ENCODE results near the gene CHPF2. TPM values are rescaled to one million over a fixed set of nuclear protein-coding genes. Genes with fewer than 3 reads are reported as not detected.

Gene CHPF2
- total RNA-seq, 4 donors from 2014 or later = 18.0 to 38.1 (median 25.7) TPM

GRCh38 chr7:151215396-151215795 is 16.9 kb upstream of the CHPF2 start:
- no peaks in the 10 kb centered on the region for H3K27me3 ChIP-seq
- H3K9me3 ChIP-seq = no peaks in the 10 kb centered on the region
- no peak overlapping the region for H3K27ac ChIP-seq
- TF ChIP-seq POLR2AphosphoS5 (IDR thresholded peaks at IDR 0.05) = no peak
- TF ChIP-seq EP300 (IDR thresholded peaks at IDR 0.05) = no peak
- TF ChIP-seq POLR2A (IDR thresholded peaks at IDR 0.05) = no peak
- no peak for TF ChIP-seq CTCF (IDR thresholded peaks at IDR 0.05)
- no peak overlapping the region for H3K4me3 ChIP-seq
- peaks cover 2 to 91% of the 10 kb centered on the region in 2 donors for H3K36me3 ChIP-seq
- WGBS, 2 donors (ENCODE audit: low coverage in 1 of 2) = 89 to 98% methylated on average over 4 to 5 of the region's 5 CpGs
- no peak for ATAC-seq
- H3K4me1 ChIP-seq = no peaks in the 10 kb centered on the region

GRCh38 chr7:151218170-151218569 is 14.1 kb upstream of the CHPF2 start:
- Histone ChIP-seq H3K27ac (no peak overlapping the region), H3K4me3 (no peak overlapping the region), H3K9me3 (no peaks in the 10 kb centered on the region), H3K4me1 (no peaks in the 10 kb centered on the region), H3K27me3 (no peaks in the 10 kb centered on the region), H3K36me3 (peaks cover 2 to 100% of the 10 kb centered on the region in 2 donors)
- TF ChIP-seq POLR2AphosphoS5 (IDR thresholded peaks at IDR 0.05) (no peak), POLR2A (IDR thresholded peaks at IDR 0.05) (no peak), CTCF (IDR thresholded peaks at IDR 0.05) (no peak), EP300 (IDR thresholded peaks at IDR 0.05) (no peak)
- WGBS, 2 donors (ENCODE audit: low coverage in 1 of 2) = 77 to 85% methylated on average over 6 to 8 of the region's 9 CpGs
- ATAC-seq = no peak

DNA sequence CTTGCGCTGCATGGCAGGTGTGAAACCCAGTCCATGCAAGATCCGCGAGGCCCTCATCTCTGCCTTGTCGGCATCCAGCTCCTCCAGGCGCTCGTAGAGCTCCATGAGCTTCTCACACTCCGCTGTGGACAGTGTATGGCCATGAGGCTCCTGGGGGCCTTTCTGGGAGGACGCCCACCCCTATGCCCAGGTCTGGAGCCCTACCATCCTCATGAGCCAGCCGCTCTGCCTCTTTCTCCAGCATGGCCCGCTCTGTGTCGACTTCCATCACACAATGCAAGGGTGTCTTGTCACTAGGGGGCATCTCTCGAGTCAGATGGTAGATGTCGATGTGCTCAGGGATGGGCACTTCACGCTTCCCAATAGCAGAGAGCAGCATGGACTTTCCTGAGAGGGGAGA is 8.6 kb upstream of the CHPF2 start:
- ATAC-seq = no peak
- 83% methylated on average over 2 to 10 of the region's 14 CpGs for WGBS, 2 donors (ENCODE audit: low coverage in 1 of 2)
- H3K9me3 ChIP-seq = no peaks in the 10 kb centered on the region
- no peak overlapping the region for H3K27ac ChIP-seq
- H3K4me3 ChIP-seq = no peak overlapping the region
- no peaks in the 10 kb centered on the region for H3K27me3 ChIP-seq
- peaks cover 2 to 64% of the 10 kb centered on the region in 2 donors for H3K36me3 ChIP-seq
- H3K4me1 ChIP-seq = peaks cover 0 to 28% (median 11%) of the 10 kb centered on the region in 3 donors
- TF ChIP-seq CTCF (IDR thresholded peaks at IDR 0.05) (no peak), POLR2A (IDR thresholded peaks at IDR 0.05) (no peak), EP300 (IDR thresholded peaks at IDR 0.05) (no peak), POLR2AphosphoS5 (IDR thresholded peaks at IDR 0.05) (no peak)

DNA sequence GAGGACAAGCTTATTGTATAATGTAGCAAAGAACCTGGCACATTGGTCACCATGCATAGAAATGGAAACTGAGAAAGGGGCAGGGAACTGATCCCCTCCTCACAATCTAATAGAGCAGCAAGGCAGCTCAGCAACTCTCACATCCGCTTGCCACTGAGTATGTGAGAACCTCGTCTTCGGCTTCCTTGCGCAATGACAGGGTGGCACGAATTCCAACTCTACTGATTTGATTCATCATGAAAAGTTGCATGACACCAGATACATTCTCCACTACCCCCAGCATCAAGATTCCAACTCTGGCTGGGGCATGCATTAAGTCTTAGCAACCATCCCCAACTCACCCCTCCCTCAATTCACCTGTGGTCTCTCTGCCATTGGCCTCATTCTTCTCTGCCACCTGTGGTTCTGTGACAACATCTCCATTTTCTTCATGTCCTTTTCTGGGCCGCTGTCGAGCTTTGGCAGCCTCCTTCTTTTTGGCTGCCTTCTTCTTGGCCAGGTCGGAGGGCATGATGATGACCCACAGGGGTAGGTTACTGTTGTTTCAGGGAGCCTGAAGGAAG is 6.3 kb upstream of the CHPF2 start:
- TF ChIP-seq POLR2AphosphoS5 (IDR thresholded peaks at IDR 0.05) = no peak
- no peak for TF ChIP-seq POLR2A (IDR thresholded peaks at IDR 0.05)
- H3K27me3 ChIP-seq = no peaks in the 10 kb centered on the region
- peaks cover 0 to 28% (median 11%) of the 10 kb centered on the region in 3 donors for H3K4me1 ChIP-seq
- no peaks in the 10 kb centered on the region for H3K9me3 ChIP-seq
- WGBS, 2 donors (ENCODE audit: low coverage in 1 of 2) = 46 to 75% methylated on average over 4 to 8 of the region's 8 CpGs
- H3K36me3 ChIP-seq = peaks cover 0 to 41% of the 10 kb centered on the region in 2 donors
- peak overlapping the region in 1 of 4 donors; percentile 77 for H3K27ac ChIP-seq
- H3K4me3 ChIP-seq = peak overlapping the region; percentile 69 to 77
- ATAC-seq = no peak

- WGBS, 2 donors (ENCODE audit: low coverage in 1 of 2) = 0% methylated on average over 8 to 10 of the region's 15 CpGs
- peak; percentile 11 for ATAC-seq
- Histone ChIP-seq H3K4me1 (peaks cover 0 to 33% (median 12%) of the 10 kb centered on the region in 3 donors), H3K36me3 (peaks cover 0 to 36% of the 10 kb centered on the region in 2 donors), H3K27ac (peak overlapping the region; percentile 25 to 87 (median 81)), H3K9me3 (no peaks in the 10 kb centered on the region), H3K27me3 (no peaks in the 10 kb centered on the region), H3K4me3 (peak overlapping the region; percentile 69 to 77)
- no peak for TF ChIP-seq POLR2AphosphoS5 (IDR thresholded peaks at IDR 0.05)
- no peak for TF ChIP-seq EP300 (IDR thresholded peaks at IDR 0.05)
- no peak for TF ChIP-seq CTCF (IDR thresholded peaks at IDR 0.05)
- TF ChIP-seq POLR2A (IDR thresholded peaks at IDR 0.05) = no peak
Observed at GRCh38 chr7:151226560-151226874, 5.8 kb upstream of the CHPF2 start.
